DMS53 treated with DMSO at 0.1 percent for 48 hours (cell line): ENCODE results near the gene ST3GAL3.
"Not testable (repeated sequence)": the region's sequence is repeated elsewhere in the genome, so short reads cannot be mapped to it uniquely, and the experiment has no call there.

ENCODE experiments used
- DNase-seq: peaks from one replicate; lab custom pipeline; 2025; ENCODE audit not compliant: unreplicated experiment; lab: John Stamatoyannopoulos, UW

Gene ST3GAL3

GRCh38 chr1:43699281-43699680, 8.1 kb upstream of the ST3GAL3 start:
- DNase-seq, result no peak

GRCh38 chr1:43703836-43704235, 3.5 kb upstream of the ST3GAL3 start:
- no peak for DNase-seq

GRCh38 chr1:43704838-43705237, 2.5 kb upstream of the ST3GAL3 start:
- no peak for DNase-seq

- no peak for DNase-seq
These were observed 2.0 kb upstream of the ST3GAL3 start for GRCh38 chr1:43705334-43705733.

GRCh38 chr1:43705982-43706597, 1.2 kb upstream of the ST3GAL3 start:
- peak; percentile 20 for DNase-seq

GRCh38 chr1:43706598-43707189, 642 bp upstream of the ST3GAL3 start:
- DNase-seq, result peak; percentile 47

GRCh38 chr1:43708002-43708410, 670 bp downstream of the ST3GAL3 start:
- peak; percentile 31 for DNase-seq

GRCh38 chr1:43711049-43711448, 3.7 kb downstream of the ST3GAL3 start:
- no peak for DNase-seq

- DNase-seq, result no peak
These were observed 4.4 kb downstream of the ST3GAL3 start for GRCh38 chr1:43711524-43712386.

GRCh38 chr1:43716559-43717281, 9.4 kb downstream of the ST3GAL3 start:
- DNase-seq, result no peak

GRCh38 chr1:43719063-43719462, 11.7 kb downstream of the ST3GAL3 start:
- DNase-seq, result no peak

GRCh38 chr1:43719670-43720419, 12.5 kb downstream of the ST3GAL3 start:
- not testable (repeated sequence) for DNase-seq

- DNase-seq, result no peak
These were observed 15.5 kb downstream of the ST3GAL3 start for GRCh38 chr1:43722810-43723209.

- no peak for DNase-seq
These were observed 22.6 kb downstream of the ST3GAL3 start for GRCh38 chr1:43729816-43730463.

GRCh38 chr1:43731867-43732531, 24.7 kb downstream of the ST3GAL3 start:
- DNase-seq, result no peak

- no peak for DNase-seq
These were observed 29.5 kb downstream of the ST3GAL3 start for GRCh38 chr1:43736819-43737218.

GRCh38 chr1:43742026-43742425, 34.7 kb downstream of the ST3GAL3 start:
- DNase-seq, result no peak

GRCh38 chr1:43743206-43743605, 35.9 kb downstream of the ST3GAL3 start:
- no peak for DNase-seq

GRCh38 chr1:43747736-43748135, 40.4 kb downstream of the ST3GAL3 start:
- no peak for DNase-seq

- no peak for DNase-seq
These were observed 42.7 kb downstream of the ST3GAL3 start for GRCh38 chr1:43750083-43750482.
